IMR-90 (cell line): ENCODE results near the gene CAPN8. TPM values are rescaled to one million over a fixed set of nuclear protein-coding genes. Genes with fewer than 3 reads are reported as not detected.

Source experiments
- ATAC-seq: fragments of 200-7000 bp; cut with Tn5 transposase; 2 replicates; pipeline ENCODE4 v1.9.1; 2020; ENCODE audit warnings: low read depth, mild to moderate bottlenecking, moderate library complexity
- BruUV-seq: library from RNA; stranded (reverse); fragments of 400-500 nt; replicated peaks from 2 replicates; lab custom pipeline; 2021; lab: Mats Ljungman, UMichigan
- CTCF ChIA-PET: fragments of 300-600 bp; formaldehyde crosslinking; extraction: SDS; loops from one replicate; lab custom pipeline; 2021; ENCODE audit warnings: antibody characterized with exemption; lab: Yijun Ruan, JAX
- POLR2A ChIA-PET: fragments of 300-600 bp; sonication (Branson Sonifier 250); formaldehyde crosslinking; loops from one replicate; lab custom pipeline; 2022; ENCODE audit warnings: antibody characterized with exemption; ENCODE audit not compliant: unreplicated experiment; lab: Charles Lee
- DNase-seq: peaks from one replicate; pipeline ENCODE4 v3.0.0; 2013
- H2AFZ ChIP-seq: replicated peaks from 2 replicates; pipeline ENCODE3; 2013; ENCODE audit warnings: low read length, mild to moderate bottlenecking; ENCODE audit not compliant: poor library complexity
- H2AK5ac ChIP-seq: 2 replicates; pipeline ENCODE4 v1.6.1; 2013; ENCODE audit warnings: low read depth, low read length, inconsistent platforms
- H2AK9ac ChIP-seq: replicated peaks from 2 replicates; pipeline ENCODE3; 2013; ENCODE audit warnings: mild to moderate bottlenecking, low read depth, low read length, moderate library complexity; ENCODE audit not compliant: poor library complexity
- H2BK120ac ChIP-seq: 2 replicates; pipeline ENCODE4 v1.6.1; 2013; ENCODE audit warnings: low read depth, low read length, inconsistent platforms
- H2BK15ac ChIP-seq: 3 replicates; pipeline ENCODE4 v1.6.1; 2013; ENCODE audit warnings: low read depth, low read length, inconsistent platforms
- H2BK20ac ChIP-seq: 2 replicates; pipeline ENCODE4 v1.6.1; 2013; ENCODE audit warnings: low read depth, mild to moderate bottlenecking, inconsistent platforms, low read length, moderate library complexity
- H2BK5ac ChIP-seq: 2 replicates; pipeline ENCODE4 v1.6.1; 2013; ENCODE audit warnings: mild to moderate bottlenecking, low read depth, low read length, inconsistent platforms; ENCODE audit not compliant: poor library complexity, severe bottlenecking
- H3K14ac ChIP-seq: replicated peaks from 2 replicates; pipeline ENCODE4 v1.6.1; 2013; ENCODE audit warnings: low read depth, low read length, inconsistent platforms
- H3K18ac ChIP-seq: 2 replicates; pipeline ENCODE4 v1.6.1; 2013; ENCODE audit warnings: low read depth, low read length, control low read depth
- H3K23ac ChIP-seq: 2 replicates; pipeline ENCODE4 v1.6.1; 2013; ENCODE audit warnings: low read depth, low read length, inconsistent platforms
- H3K27ac ChIP-seq: 2 replicates; pipeline ENCODE4 v1.5.1; 2013; ENCODE audit warnings: mild to moderate bottlenecking, control low read depth, low read length; ENCODE audit not compliant: insufficient read depth
- H3K27me3 ChIP-seq: 2 replicates; pipeline ENCODE4 v1.6.1; 2013; ENCODE audit warnings: low read length; ENCODE audit not compliant: control insufficient read depth, insufficient read depth
- H3K36me3 ChIP-seq: 2 replicates; pipeline ENCODE4 v1.6.1; 2013; ENCODE audit warnings: low read length, mixed read lengths; ENCODE audit not compliant: control insufficient read depth, insufficient read depth
- H3K4ac ChIP-seq: 2 replicates; pipeline ENCODE4 v1.6.1; 2013; ENCODE audit warnings: low read depth, low read length, inconsistent platforms
- H3K4me1 ChIP-seq: 2 replicates; pipeline ENCODE4 v1.6.1; 2013; ENCODE audit warnings: low read length, mixed read lengths; ENCODE audit not compliant: control insufficient read depth, insufficient read depth
- H3K4me2 ChIP-seq: 2 replicates; pipeline ENCODE4 v1.6.1; 2013; ENCODE audit warnings: low read depth, mild to moderate bottlenecking, control low read depth, low read length, moderate library complexity
- H3K4me3 ChIP-seq: 2 replicates; pipeline ENCODE4 v1.5.1; 2013; ENCODE audit warnings: low read depth, mild to moderate bottlenecking, control low read depth, low read length, moderate library complexity; ENCODE audit not compliant: insufficient read depth
- H3K56ac ChIP-seq: 2 replicates; pipeline ENCODE4 v1.6.1; 2013; ENCODE audit warnings: low read length, inconsistent platforms; ENCODE audit not compliant: insufficient read depth; ENCODE audit errors: extremely low read depth
- H3K79me1 ChIP-seq, 2 experiments: 2 replicates each; pipeline ENCODE4 v1.6.1; 2013; ENCODE audit warnings: low read length in 2 of 2, inconsistent platforms in 1 of 2, low read depth in 1 of 2
- H3K9ac ChIP-seq: 2 replicates; pipeline ENCODE4 v1.6.1; 2013; ENCODE audit warnings: low read depth, low read length, control low read depth
- H3K9me1 ChIP-seq: 2 replicates; pipeline ENCODE4 v1.6.1; 2013; ENCODE audit warnings: low read length, inconsistent platforms; ENCODE audit not compliant: insufficient read depth
- H3K9me3 ChIP-seq: 2 replicates; pipeline ENCODE4 v1.6.1; 2013; ENCODE audit warnings: low read length; ENCODE audit not compliant: control insufficient read depth, insufficient read depth
- H4K20me1 ChIP-seq: 2 replicates; pipeline ENCODE4 v1.6.1; 2013; ENCODE audit warnings: low read length, inconsistent platforms; ENCODE audit not compliant: insufficient read depth
- H4K5ac ChIP-seq: 2 replicates; pipeline ENCODE4 v1.6.1; 2013; ENCODE audit warnings: mild to moderate bottlenecking, low read depth, low read length, control low read depth
- H4K8ac ChIP-seq, 2 experiments: 2 replicates each; pipeline ENCODE4 v1.6.1; 2013; ENCODE audit warnings: low read depth in 2 of 2, low read length in 2 of 2, control low read depth in 1 of 2, inconsistent platforms in 1 of 2
- H4K91ac ChIP-seq: 2 replicates; pipeline ENCODE4 v1.6.1; 2013; ENCODE audit warnings: low read depth, low read length, inconsistent platforms; ENCODE audit not compliant: insufficient read depth
- RCOR1 ChIP-seq: IDR thresholded peaks from 2 replicates; pipeline ENCODE4 v1.6.1; 2012; ENCODE audit warnings: mild to moderate bottlenecking, low read length, improper control_type of control experiment; ENCODE audit not compliant: insufficient replicate concordance
- WGBS, 2 experiments: methylation state at CpG; one replicate each; pipeline versions ENCODE4 v1.1.5 to v1.1.7; 2013; ENCODE audit warnings: missing lambda C conversion rate in 2 of 2; ENCODE audit not compliant: insufficient read length in 1 of 2; ENCODE audit errors: extremely low coverage in 2 of 2; 5-methylcytosine and 5-hydroxymethylcytosine counted together
- dilution Hi-C: fragments of 300-500 bp; cut with HindIII; formaldehyde crosslinking; loops from one replicate; pipeline ENCODE4 v1.14.3; 2018; ENCODE audit warnings: low sequenced_read_pairs; ENCODE audit not compliant: unreplicated experiment
- in situ Hi-C: fragments of 300-500 bp; cut with MboI; formaldehyde crosslinking; loops from 3 replicates; pipeline ENCODE4 v1.14.3; 2019; ENCODE audit warnings: low sequenced_read_pairs, inconsistent platforms, mixed read lengths
- intact Hi-C: fragments of 100-400 bp; cut with micrococcal nuclease; formaldehyde crosslinking; loops from 2 replicates; pipeline ENCODE4 v1.10.0; 2022
- polyA plus RNA-seq, 3 experiments: library from polyadenylated mRNA; depleted of rRNA; stranded (reverse); fragments of >200 nt; gene quantifications; 2 replicates each; pipeline ENCODE4 v1.2.3, GENCODE V29; 2012; ENCODE audit warnings: low replicate concordance in 1 of 3
- total RNA-seq: library from RNA; depleted of rRNA; stranded (reverse); fragments of >200 nt; gene quantifications from 2 replicates; pipeline ENCODE4 v1.2.3, GENCODE V29; 2012

The CAPN8 gene
- total and polyA plus RNA-seq, 2 of the 4 experiments (the other 2 are of a cell fraction) = not detected

DNA sequence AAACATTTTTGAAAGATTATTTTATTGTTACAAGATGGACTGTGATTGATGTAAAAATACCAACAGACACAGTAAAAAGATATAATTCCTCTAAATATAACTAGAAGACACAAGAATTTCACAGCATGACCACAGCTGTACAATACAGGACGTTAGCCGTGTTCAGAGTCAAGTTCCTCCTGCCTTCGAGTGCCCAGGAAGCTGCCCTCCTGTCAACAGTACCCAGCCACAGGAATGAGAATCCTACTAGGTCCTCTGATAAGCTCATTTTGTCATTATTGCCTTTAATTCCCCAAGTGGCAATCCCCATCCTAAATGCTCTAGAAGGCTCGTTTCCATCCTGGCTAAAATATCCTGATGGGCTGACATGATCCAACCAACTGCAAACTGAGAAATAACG, 30.4 kb upstream of the CAPN8 start:
- TF ChIP-seq RCOR1 = no peak
- H3K9ac ChIP-seq = no peak overlapping the region
- no peak overlapping the region for H3K18ac ChIP-seq
- H3K27me3 ChIP-seq = no peaks in the 10 kb centered on the region
- H3K14ac ChIP-seq = no peak overlapping the region
- H3K36me3 ChIP-seq = no peaks in the 10 kb centered on the region
- no peak overlapping the region for H2AK9ac ChIP-seq
- intact Hi-C loops (loop anchor here (10.0 kb wide), 1 partner anchor 209 kb away; no protein-coding TSS in a partner anchor), in situ Hi-C loops (loop anchor here (5.0 to 10.0 kb wide), 3 partner anchors 51 to 901 kb away; no protein-coding TSS in a partner anchor), dilution Hi-C loops (no loop called here)
- no peak for ATAC-seq
- no peaks in the 10 kb centered on the region for H3K9me3 ChIP-seq
- 69% methylated on average over 4 of the region's 5 CpGs; no CpG with 5 or more reads in 1 of the 2 experiments for WGBS, 2 experiments
- POLR2A ChIA-PET = no interaction called here
- H2BK20ac ChIP-seq = no peak overlapping the region
- peak overlapping the region; percentile 79 for H2AFZ ChIP-seq
- H3K4ac ChIP-seq = no peak overlapping the region
- no peak overlapping the region for H3K23ac ChIP-seq
- H3K4me3 ChIP-seq = no peak overlapping the region
- H2AK5ac ChIP-seq = no peak overlapping the region
- H3K79me1 ChIP-seq = peaks cover 5 to 17% of the 10 kb centered on the region in 2 experiments; a peak in 2 of 4 replicates
- H3K4me2 ChIP-seq = no peak overlapping the region
- H4K20me1 ChIP-seq = no peaks in the 10 kb centered on the region
- H3K27ac ChIP-seq = no peak overlapping the region
- H4K91ac ChIP-seq = no peak overlapping the region
- CTCF ChIA-PET = interaction anchor here (1.3 to 2.1 kb wide), 3 partner anchors 10 to 79 kb away, joined by 3 to 5 read pairs (median 5); no protein-coding TSS in a partner anchor
- H2BK5ac ChIP-seq = no peak overlapping the region
- no peak overlapping the region for H4K5ac ChIP-seq
- H4K8ac ChIP-seq = no peak overlapping the region
- H3K4me1 ChIP-seq = peaks cover 14% of the 10 kb centered on the region
- no peak overlapping the region for H2BK15ac ChIP-seq
- no peak overlapping the region for H2BK120ac ChIP-seq
- peaks cover 15% of the 10 kb centered on the region for H3K9me1 ChIP-seq
- no peak for DNase-seq
- BruUV-seq = no TSS peak
- no peak overlapping the region for H3K56ac ChIP-seq
